ENCODE data around the gene MSL1. TPM values are rescaled to one million over a fixed set of nuclear protein-coding genes. Genes with fewer than 3 reads are reported as not detected.

The MSL1 gene
- total and polyA plus RNA-seq, 2 of the 13 experiments (the other 11 are each of a cell fraction or from before 2014, with no cell fraction given), result 63.8 to 88.5 TPM

DNA sequence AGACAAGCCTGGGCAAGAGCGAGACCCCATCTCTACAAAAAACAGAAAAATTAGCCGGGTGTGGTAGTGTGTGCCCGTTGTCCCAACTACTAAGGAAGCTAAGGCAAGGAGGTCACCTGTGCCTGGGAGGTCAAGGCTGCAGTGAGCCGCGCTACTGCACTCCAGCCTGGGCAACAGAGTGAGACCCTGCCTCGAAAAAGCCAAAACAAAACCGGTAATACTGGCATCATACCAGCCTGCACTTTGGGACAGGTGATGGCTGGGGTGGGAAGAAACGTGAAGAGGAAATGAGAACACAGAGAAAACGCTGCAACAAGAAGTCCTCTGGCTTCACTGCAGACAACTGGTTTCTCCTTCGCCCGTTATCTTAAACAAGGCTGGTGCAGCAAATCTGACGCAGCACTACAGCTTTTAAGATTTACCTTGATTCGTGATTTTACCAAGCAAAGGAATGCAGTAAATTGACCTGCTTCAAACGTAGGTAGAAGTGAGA lies 17.8 kb downstream of the MSL1 start (continued):
- TF ChIP-seq, protein P1, sequence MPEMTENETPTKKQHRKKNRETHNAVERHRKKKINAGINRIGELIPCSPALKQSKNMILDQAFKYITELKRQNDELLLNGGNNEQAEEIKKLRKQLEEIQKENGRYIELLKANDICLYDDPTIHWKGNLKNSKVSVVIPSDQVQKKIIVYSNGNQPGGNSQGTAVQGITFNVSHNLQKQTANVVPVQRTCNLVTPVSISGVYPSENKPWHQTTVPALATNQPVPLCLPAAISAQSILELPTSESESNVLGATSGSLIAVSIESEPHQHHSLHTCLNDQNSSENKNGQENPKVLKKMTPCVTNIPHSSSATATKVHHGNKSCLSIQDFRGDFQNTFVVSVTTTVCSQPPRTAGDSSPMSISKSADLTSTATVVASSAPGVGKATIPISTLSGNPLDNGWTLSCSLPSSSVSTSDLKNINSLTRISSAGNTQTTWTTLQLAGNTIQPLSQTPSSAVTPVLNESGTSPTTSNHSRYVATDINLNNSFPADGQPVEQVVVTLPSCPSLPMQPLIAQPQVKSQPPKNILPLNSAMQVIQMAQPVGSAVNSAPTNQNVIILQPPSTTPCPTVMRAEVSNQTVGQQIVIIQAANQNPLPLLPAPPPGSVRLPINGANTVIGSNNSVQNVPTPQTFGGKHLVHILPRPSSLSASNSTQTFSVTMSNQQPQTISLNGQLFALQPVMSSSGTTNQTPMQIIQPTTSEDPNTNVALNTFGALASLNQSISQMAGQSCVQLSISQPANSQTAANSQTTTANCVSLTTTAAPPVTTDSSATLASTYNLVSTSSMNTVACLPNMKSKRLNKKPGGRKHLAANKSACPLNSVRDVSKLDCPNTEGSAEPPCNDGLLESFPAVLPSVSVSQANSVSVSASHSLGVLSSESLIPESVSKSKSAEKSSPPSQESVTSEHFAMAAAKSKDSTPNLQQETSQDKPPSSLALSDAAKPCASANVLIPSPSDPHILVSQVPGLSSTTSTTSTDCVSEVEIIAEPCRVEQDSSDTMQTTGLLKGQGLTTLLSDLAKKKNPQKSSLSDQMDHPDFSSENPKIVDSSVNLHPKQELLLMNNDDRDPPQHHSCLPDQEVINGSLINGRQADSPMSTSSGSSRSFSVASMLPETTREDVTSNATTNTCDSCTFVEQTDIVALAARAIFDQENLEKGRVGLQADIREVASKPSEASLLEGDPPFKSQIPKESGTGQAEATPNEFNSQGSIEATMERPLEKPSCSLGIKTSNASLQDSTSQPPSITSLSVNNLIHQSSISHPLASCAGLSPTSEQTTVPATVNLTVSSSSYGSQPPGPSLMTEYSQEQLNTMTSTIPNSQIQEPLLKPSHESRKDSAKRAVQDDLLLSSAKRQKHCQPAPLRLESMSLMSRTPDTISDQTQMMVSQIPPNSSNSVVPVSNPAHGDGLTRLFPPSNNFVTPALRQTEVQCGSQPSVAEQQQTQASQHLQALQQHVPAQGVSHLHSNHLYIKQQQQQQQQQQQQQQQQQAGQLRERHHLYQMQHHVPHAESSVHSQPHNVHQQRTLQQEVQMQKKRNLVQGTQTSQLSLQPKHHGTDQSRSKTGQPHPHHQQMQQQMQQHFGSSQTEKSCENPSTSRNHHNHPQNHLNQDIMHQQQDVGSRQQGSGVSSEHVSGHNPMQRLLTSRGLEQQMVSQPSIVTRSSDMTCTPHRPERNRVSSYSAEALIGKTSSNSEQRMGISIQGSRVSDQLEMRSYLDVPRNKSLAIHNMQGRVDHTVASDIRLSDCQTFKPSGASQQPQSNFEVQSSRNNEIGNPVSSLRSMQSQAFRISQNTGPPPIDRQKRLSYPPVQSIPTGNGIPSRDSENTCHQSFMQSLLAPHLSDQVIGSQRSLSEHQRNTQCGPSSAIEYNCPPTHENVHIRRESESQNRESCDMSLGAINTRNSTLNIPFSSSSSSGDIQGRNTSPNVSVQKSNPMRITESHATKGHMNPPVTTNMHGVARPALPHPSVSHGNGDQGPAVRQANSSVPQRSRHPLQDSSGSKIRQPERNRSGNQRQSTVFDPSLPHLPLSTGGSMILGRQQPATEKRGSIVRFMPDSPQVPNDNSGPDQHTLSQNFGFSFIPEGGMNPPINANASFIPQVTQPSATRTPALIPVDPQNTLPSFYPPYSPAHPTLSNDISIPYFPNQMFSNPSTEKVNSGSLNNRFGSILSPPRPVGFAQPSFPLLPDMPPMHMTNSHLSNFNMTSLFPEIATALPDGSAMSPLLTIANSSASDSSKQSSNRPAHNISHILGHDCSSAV (CRISPR knock-in tag; IDR thresholded peaks at IDR 0.05; ENCODE audit: borderline replicate concordance), result no peak
- TF ChIP-seq PPARG (CRISPR knock-in tag; conservative IDR thresholded peaks at IDR 0.05) (no peak), ZNF24 (IDR thresholded peaks at IDR 0.05) (no peak), ARHGAP35 (CRISPR knock-in tag; IDR thresholded peaks at IDR 0.05; ENCODE audit: borderline replicate concordance) (no peak), ZNF790 (CRISPR knock-in tag; IDR thresholded peaks at IDR 0.05; ENCODE audit: borderline replicate concordance) (peak; percentile 16; the same call in 1 of the 2 replicates)
- TF ChIP-seq, protein P2, sequence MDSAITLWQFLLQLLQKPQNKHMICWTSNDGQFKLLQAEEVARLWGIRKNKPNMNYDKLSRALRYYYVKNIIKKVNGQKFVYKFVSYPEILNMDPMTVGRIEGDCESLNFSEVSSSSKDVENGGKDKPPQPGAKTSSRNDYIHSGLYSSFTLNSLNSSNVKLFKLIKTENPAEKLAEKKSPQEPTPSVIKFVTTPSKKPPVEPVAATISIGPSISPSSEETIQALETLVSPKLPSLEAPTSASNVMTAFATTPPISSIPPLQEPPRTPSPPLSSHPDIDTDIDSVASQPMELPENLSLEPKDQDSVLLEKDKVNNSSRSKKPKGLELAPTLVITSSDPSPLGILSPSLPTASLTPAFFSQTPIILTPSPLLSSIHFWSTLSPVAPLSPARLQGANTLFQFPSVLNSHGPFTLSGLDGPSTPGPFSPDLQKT (CRISPR knock-in tag; IDR thresholded peaks at IDR 0.05; ENCODE audit: borderline replicate concordance), result no peak
- TF ChIP-seq, protein P3, sequence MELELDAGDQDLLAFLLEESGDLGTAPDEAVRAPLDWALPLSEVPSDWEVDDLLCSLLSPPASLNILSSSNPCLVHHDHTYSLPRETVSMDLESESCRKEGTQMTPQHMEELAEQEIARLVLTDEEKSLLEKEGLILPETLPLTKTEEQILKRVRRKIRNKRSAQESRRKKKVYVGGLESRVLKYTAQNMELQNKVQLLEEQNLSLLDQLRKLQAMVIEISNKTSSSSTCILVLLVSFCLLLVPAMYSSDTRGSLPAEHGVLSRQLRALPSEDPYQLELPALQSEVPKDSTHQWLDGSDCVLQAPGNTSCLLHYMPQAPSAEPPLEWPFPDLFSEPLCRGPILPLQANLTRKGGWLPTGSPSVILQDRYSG (CRISPR knock-in tag; IDR thresholded peaks at IDR 0.05), result peak; percentile 32; the same call in 1 of the 2 replicates
- TF ChIP-seq, protein P4, sequence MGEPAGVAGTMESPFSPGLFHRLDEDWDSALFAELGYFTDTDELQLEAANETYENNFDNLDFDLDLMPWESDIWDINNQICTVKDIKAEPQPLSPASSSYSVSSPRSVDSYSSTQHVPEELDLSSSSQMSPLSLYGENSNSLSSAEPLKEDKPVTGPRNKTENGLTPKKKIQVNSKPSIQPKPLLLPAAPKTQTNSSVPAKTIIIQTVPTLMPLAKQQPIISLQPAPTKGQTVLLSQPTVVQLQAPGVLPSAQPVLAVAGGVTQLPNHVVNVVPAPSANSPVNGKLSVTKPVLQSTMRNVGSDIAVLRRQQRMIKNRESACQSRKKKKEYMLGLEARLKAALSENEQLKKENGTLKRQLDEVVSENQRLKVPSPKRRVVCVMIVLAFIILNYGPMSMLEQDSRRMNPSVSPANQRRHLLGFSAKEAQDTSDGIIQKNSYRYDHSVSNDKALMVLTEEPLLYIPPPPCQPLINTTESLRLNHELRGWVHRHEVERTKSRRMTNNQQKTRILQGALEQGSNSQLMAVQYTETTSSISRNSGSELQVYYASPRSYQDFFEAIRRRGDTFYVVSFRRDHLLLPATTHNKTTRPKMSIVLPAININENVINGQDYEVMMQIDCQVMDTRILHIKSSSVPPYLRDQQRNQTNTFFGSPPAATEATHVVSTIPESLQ (CRISPR knock-in tag; conservative IDR thresholded peaks at IDR 0.05), result no peak
- TF ChIP-seq, protein P5, sequence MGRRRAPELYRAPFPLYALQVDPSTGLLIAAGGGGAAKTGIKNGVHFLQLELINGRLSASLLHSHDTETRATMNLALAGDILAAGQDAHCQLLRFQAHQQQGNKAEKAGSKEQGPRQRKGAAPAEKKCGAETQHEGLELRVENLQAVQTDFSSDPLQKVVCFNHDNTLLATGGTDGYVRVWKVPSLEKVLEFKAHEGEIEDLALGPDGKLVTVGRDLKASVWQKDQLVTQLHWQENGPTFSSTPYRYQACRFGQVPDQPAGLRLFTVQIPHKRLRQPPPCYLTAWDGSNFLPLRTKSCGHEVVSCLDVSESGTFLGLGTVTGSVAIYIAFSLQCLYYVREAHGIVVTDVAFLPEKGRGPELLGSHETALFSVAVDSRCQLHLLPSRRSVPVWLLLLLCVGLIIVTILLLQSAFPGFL (CRISPR knock-in tag; IDR thresholded peaks at IDR 0.05), result peak; percentile 13; the same call in 1 of the 2 replicates
- TF ChIP-seq, protein P6, sequence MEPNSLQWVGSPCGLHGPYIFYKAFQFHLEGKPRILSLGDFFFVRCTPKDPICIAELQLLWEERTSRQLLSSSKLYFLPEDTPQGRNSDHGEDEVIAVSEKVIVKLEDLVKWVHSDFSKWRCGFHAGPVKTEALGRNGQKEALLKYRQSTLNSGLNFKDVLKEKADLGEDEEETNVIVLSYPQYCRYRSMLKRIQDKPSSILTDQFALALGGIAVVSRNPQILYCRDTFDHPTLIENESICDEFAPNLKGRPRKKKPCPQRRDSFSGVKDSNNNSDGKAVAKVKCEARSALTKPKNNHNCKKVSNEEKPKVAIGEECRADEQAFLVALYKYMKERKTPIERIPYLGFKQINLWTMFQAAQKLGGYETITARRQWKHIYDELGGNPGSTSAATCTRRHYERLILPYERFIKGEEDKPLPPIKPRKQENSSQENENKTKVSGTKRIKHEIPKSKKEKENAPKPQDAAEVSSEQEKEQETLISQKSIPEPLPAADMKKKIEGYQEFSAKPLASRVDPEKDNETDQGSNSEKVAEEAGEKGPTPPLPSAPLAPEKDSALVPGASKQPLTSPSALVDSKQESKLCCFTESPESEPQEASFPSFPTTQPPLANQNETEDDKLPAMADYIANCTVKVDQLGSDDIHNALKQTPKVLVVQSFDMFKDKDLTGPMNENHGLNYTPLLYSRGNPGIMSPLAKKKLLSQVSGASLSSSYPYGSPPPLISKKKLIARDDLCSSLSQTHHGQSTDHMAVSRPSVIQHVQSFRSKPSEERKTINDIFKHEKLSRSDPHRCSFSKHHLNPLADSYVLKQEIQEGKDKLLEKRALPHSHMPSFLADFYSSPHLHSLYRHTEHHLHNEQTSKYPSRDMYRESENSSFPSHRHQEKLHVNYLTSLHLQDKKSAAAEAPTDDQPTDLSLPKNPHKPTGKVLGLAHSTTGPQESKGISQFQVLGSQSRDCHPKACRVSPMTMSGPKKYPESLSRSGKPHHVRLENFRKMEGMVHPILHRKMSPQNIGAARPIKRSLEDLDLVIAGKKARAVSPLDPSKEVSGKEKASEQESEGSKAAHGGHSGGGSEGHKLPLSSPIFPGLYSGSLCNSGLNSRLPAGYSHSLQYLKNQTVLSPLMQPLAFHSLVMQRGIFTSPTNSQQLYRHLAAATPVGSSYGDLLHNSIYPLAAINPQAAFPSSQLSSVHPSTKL (CRISPR knock-in tag; IDR thresholded peaks at IDR 0.05), result 0 out of 2 replicates have a peak, but pooled peaks have one; percentile 26
